Kidney (tissue), 14 donors: ENCODE results near the gene GPC5. TPM values are rescaled to one million over a fixed set of nuclear protein-coding genes. Genes with fewer than 3 reads are reported as not detected.

Source experiments
- DNase-seq, 5 donors: peaks; one replicate each; pipeline ENCODE4 v3.0.0-alpha.2; 2013 to 2020
- FAIRE-seq: peaks from 2 replicates; lab custom pipeline; 2012; peaks lifted over from hg19 to GRCh38; lab: Jason Lieb, UNC
- H3K27ac ChIP-seq, 2 donors: one replicate each; pipeline ENCODE4 v1.7.0; 2013; ENCODE audit warnings: low read depth in 2 of 2, low read length in 2 of 2, inconsistent platforms in 1 of 2
- H3K27me3 ChIP-seq: one replicate; pipeline ENCODE4 v1.7.1; 2013; ENCODE audit warnings: low read length, inconsistent platforms; ENCODE audit not compliant: control insufficient read depth, insufficient read depth
- H3K36me3 ChIP-seq, 3 donors: one replicate each; pipeline versions ENCODE4 v1.7.0 to v1.7.1; 2013; ENCODE audit warnings: low read length in 3 of 3, control low read depth in 1 of 3, inconsistent platforms in 1 of 3; ENCODE audit not compliant: insufficient read depth in 3 of 3, control insufficient read depth in 2 of 3
- H3K4me1 ChIP-seq, 3 donors: one replicate each; pipeline versions ENCODE4 v1.7.0 to v1.7.1; 2013; ENCODE audit warnings: low read length in 3 of 3, inconsistent platforms in 1 of 3, low read depth in 1 of 3; ENCODE audit not compliant: control insufficient read depth in 2 of 3, insufficient read depth in 2 of 3
- H3K4me3 ChIP-seq, 3 donors: one replicate each; pipeline versions ENCODE4 v1.7.0 to v1.8.1; 2013; ENCODE audit warnings: low read length in 3 of 3, control low read depth in 1 of 3, inconsistent platforms in 1 of 3
- H3K9ac ChIP-seq, 3 donors: one replicate each; pipeline versions ENCODE4 v1.7.0 to v1.7.1; 2013; ENCODE audit warnings: low read length in 3 of 3, control low read depth in 1 of 3, inconsistent platforms in 1 of 3
- H3K9me3 ChIP-seq, 3 donors: one replicate each; pipeline versions ENCODE4 v1.7.0 to v1.7.1; 2013; ENCODE audit warnings: low read length in 3 of 3, control low read depth in 1 of 3, inconsistent platforms in 1 of 3; ENCODE audit not compliant: control insufficient read depth in 2 of 3, insufficient read depth in 1 of 3
- intact Hi-C: fragments of 100-400 bp; cut with DNase I; formaldehyde crosslinking; loops from one replicate; pipeline ENCODE4 v1.11.1; 2022
- polyA plus RNA-seq: library from polyadenylated mRNA; stranded (reverse); fragments of 350-450 nt; fragmentation: Illumina TruSeq; extraction: RNeasy Lipid Tissue Mini Kit (QIAGEN cat#74804); gene quantifications from one replicate; pipeline ENCODE4 v1.2.3, GENCODE V29; 2014; ENCODE audit warnings: low read depth, low replicate concordance; ENCODE audit not compliant: insufficient read depth
- total RNA-seq: library from RNA; stranded (reverse); fragmentation: NEBNext Ultra II Directional; extraction: Animal tissue kit (Norgen Biotek cat#: 25700); gene quantifications from one replicate; pipeline ENCODE4 v1.2.1, GENCODE V29; 2021
- TF ChIP-seq, protein P1 (sequence below): IDR thresholded peaks from 3 replicates; pipeline ENCODE4 v1.5.1; 2012; ENCODE audit warnings: mild to moderate bottlenecking, moderate library complexity, borderline replicate concordance; ENCODE audit not compliant: insufficient read depth; ENCODE audit errors: extremely low read depth
- donor health status: control.
- donor health status: control.
- donor health status: control.
- donor health status: control.
- donor health status: control.
- donor health status: DM: yes; HTN: yes; CAD: no.
- donor health status: Normal renal cell carcinoma (clear cell type).

Gene GPC5
- total and polyA plus RNA-seq, 2 donors from 2014 or later, result 0.47 to 6.8 TPM

DNA sequence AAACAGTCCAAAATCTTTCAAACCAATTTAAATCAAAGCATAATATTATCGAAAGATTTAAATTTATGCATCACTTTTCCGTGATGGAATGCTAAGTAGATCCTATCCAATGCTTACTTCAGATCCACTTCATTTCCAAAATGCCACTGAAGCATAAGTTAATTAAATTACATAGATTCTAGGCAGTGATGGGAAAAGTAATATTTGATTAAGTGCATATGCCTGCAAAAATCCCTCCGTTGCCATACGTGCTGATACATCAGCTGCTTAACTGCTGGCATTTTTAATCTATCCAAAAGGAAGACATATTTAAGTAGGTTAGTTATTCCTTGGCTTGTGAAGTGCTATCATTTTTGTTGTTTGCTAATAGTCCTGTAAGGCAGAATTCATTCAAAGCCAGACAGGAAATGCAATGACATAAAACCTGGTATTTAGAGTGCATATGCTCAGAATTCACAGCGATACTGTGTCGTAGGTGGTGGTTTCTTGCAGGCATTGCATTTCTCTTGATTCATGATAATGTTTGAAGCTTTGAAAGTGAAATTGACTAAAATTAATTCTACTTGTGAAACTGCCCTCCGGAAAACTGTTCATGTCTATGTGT lies 1089.9 kb downstream of the GPC5 start:
- H3K4me1 ChIP-seq, result no peaks in the 10 kb centered on the region
- TF ChIP-seq, protein P1, sequence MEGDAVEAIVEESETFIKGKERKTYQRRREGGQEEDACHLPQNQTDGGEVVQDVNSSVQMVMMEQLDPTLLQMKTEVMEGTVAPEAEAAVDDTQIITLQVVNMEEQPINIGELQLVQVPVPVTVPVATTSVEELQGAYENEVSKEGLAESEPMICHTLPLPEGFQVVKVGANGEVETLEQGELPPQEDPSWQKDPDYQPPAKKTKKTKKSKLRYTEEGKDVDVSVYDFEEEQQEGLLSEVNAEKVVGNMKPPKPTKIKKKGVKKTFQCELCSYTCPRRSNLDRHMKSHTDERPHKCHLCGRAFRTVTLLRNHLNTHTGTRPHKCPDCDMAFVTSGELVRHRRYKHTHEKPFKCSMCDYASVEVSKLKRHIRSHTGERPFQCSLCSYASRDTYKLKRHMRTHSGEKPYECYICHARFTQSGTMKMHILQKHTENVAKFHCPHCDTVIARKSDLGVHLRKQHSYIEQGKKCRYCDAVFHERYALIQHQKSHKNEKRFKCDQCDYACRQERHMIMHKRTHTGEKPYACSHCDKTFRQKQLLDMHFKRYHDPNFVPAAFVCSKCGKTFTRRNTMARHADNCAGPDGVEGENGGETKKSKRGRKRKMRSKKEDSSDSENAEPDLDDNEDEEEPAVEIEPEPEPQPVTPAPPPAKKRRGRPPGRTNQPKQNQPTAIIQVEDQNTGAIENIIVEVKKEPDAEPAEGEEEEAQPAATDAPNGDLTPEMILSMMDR, result no peak

DNA sequence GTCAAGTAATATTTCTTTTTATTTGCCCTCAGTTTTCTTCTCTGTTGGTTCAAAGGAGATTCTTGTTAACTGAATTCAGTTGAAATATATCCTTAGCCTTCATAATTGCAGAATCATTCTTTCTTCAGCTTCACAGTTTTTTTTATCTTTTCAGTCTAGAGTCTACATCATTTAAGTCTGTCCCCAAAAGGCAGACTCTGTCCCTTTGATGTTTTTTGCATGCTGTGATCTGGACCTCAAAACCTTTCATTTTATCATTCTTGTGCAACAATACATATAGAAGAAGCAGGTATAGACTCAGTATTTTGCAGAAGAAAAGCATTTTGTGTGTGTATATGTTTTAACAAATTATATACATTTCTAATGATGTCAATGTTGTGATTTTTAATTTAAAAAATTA lies 1093.4 kb downstream of the GPC5 start:
- Histone ChIP-seq H3K4me1 (no peaks in the 10 kb centered on the region), H3K36me3 (no peaks in the 10 kb centered on the region), H3K27ac (no peak overlapping the region), H3K9me3 (no peaks in the 10 kb centered on the region), H3K4me3 (no peak overlapping the region), H3K9ac (no peak overlapping the region), H3K27me3 (no peaks in the 10 kb centered on the region)
- FAIRE-seq (no peak), DNase-seq (no peak)
- TF ChIP-seq, protein P1, result no peak
- intact Hi-C loops, result no loop called here

More for the DNA sequence above, 1089.9 kb downstream of the GPC5 start:
- no peaks in the 10 kb centered on the region for H3K27me3 ChIP-seq
- intact Hi-C loops, result no loop called here
- no peak for FAIRE-seq
- H3K27ac ChIP-seq, result no peak overlapping the region
- no peak overlapping the region for H3K9ac ChIP-seq
- H3K4me3 ChIP-seq, result no peak overlapping the region
- no peaks in the 10 kb centered on the region for H3K36me3 ChIP-seq
- DNase-seq, result peak in 1 of 5 donors; percentile 7
- no peaks in the 10 kb centered on the region for H3K9me3 ChIP-seq

DNA sequence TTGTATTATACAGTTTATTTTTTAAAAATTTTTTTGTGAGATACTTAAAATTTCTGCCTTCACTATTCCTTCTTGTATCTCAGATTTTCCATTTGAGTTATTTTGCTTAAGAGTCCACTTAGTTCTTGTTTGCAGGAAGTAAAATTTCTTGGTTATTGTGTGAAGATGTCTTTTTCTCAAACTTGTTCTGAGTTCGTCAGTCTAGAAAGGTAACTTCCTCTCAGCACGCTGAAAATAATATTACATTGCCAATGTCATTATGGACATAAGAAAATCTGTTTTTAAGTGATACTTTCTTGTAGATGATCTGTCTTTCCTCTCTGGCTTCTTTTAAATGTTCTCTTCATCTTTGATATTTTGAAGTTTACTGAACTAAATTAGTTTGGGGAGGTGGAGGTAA lies 1096.5 kb downstream of the GPC5 start:
- H3K9ac ChIP-seq, result no peak overlapping the region
- H3K4me1 ChIP-seq, result no peaks in the 10 kb centered on the region
- no peaks in the 10 kb centered on the region for H3K9me3 ChIP-seq
- H3K27ac ChIP-seq, result no peak overlapping the region
- no peak for FAIRE-seq
- no peaks in the 10 kb centered on the region for H3K27me3 ChIP-seq
- no peaks in the 10 kb centered on the region for H3K36me3 ChIP-seq
- TF ChIP-seq, protein P1, result no peak
- no peak overlapping the region for H3K4me3 ChIP-seq
- DNase-seq, result no peak
- intact Hi-C loops, result no loop called here

DNA sequence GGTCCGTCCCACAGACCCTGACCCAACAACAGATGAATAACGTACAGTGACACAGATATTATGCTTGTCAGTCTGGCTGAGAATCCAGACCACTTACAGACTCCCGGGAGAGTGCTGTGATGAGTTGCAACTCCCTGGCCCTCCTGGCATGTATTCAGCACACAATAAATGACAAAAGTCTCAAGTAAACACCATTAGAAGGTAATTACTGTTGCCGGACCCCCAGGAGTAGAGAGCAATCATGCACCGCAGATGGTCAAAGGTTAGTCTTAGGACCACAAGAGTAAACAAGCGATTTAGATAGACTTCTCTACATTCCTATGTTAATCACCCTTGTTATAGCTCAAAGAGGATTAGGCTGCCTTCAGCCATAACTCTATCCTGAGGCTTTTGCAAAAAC lies 1101.8 kb downstream of the GPC5 start:
- Histone ChIP-seq H3K27ac (no peak overlapping the region), H3K4me1 (no peaks in the 10 kb centered on the region), H3K4me3 (no peak overlapping the region), H3K27me3 (no peaks in the 10 kb centered on the region), H3K9me3 (no peaks in the 10 kb centered on the region), H3K9ac (no peak overlapping the region), H3K36me3 (no peaks in the 10 kb centered on the region)
- FAIRE-seq, result no peak
- no peak for DNase-seq
- intact Hi-C loops, result no loop called here
- TF ChIP-seq, protein P1, result no peak
